Testis (tissue), 3 donors: ENCODE results near the gene RBM4. TPM values are rescaled to one million over a fixed set of nuclear protein-coding genes. Genes with fewer than 3 reads are reported as not detected.

ENCODE experiments used
- DNase-seq: peaks from one replicate; pipeline ENCODE4 v3.0.0-alpha.2; 2019
- H3K27ac ChIP-seq, 2 donors: fragments of 200-600 bp; sonication (generic); one replicate each; pipeline ENCODE4 v1.5.1; 2019
- H3K27me3 ChIP-seq: fragments of 200-600 bp; sonication (generic); one replicate; pipeline ENCODE4 v1.5.1; 2019
- H3K36me3 ChIP-seq: fragments of 200-600 bp; sonication (generic); one replicate; pipeline ENCODE4 v1.5.1; 2017; ENCODE audit warnings: low read depth; ENCODE audit errors: missing control alignments
- H3K4me1 ChIP-seq: fragments of 200-600 bp; sonication (generic); one replicate; pipeline ENCODE4 v1.5.1; 2019
- H3K4me3 ChIP-seq, 2 donors: fragments of 200-600 bp; sonication (generic); one replicate each; pipeline ENCODE4 v1.5.1; 2017 to 2019
- H3K9me3 ChIP-seq: fragments of 200-600 bp; sonication (generic); one replicate; pipeline ENCODE4 v1.5.1; 2017
- CTCF ChIP-seq, 3 experiments: fragments of 450-650 bp in 2 of 3; fragments of 200-600 bp in 1 of 3; sonication (generic) in 1 of 3; IDR thresholded peaks; one replicate each; pipeline ENCODE4 v1.5.1; 2016 to 2019; ENCODE audit warnings: antibody characterized with exemption in 3 of 3, mild to moderate bottlenecking in 2 of 3, moderate library complexity in 1 of 3
- POLR2A ChIP-seq: fragments of 450-650 bp; IDR thresholded peaks from one replicate; pipeline ENCODE4 v1.6.1; 2017; ENCODE audit warnings: antibody characterized with exemption, mild to moderate bottlenecking, moderate library complexity
- WGBS, 2 donors: methylation state at CpG; one replicate each; pipeline ENCODE4 v1.1.5; 2018; 5-methylcytosine and 5-hydroxymethylcytosine counted together
- intact Hi-C: fragments of 100-400 bp; cut with DNase I; formaldehyde crosslinking; loops from one replicate; pipeline ENCODE4 v1.15.1; 2023; ENCODE audit warnings: low total_unique reads
- polyA plus RNA-seq: library from polyadenylated mRNA; stranded (reverse); fragments of 350-450 nt; fragmentation: Illumina TruSeq; extraction: RNeasy Lipid Tissue Mini Kit (QIAGEN cat#74804); gene quantifications from one replicate; pipeline ENCODE4 v1.2.3, GENCODE V29; 2014; ENCODE audit warnings: low read depth, low replicate concordance; ENCODE audit not compliant: insufficient read depth
- total RNA-seq, 2 donors: library from RNA; depleted of rRNA; stranded (reverse); fragments of >200 nt; gene quantifications; one replicate each; pipeline ENCODE4 v1.2.3, GENCODE V29; 2016

RBM4 gene
- total and polyA plus RNA-seq, 3 donors from 2014 or later: 95.2 to 137 (median 123) TPM

GRCh38 chr11:66649903-66650302, 11.4 kb downstream of the RBM4 start:
- H3K4me3 ChIP-seq: no peak overlapping the region
- 82 to 88% methylated on average over 5 of the region's 5 CpGs for WGBS, 2 donors
- TF ChIP-seq POLR2A (no peak), CTCF (IDR thresholded peaks at IDR 0.05) (no peak)
- H3K9me3 ChIP-seq: no peaks in the 10 kb centered on the region
- H3K27me3 ChIP-seq: no peaks in the 10 kb centered on the region
- intact Hi-C loops: no loop called here
- DNase-seq: no peak
- peaks cover 13% of the 10 kb centered on the region for H3K4me1 ChIP-seq
- no peaks in the 10 kb centered on the region for H3K36me3 ChIP-seq
- H3K27ac ChIP-seq: no peak overlapping the region

GRCh38 chr11:66651016-66651415, 12.5 kb downstream of the RBM4 start:
- Histone ChIP-seq H3K36me3 (no peaks in the 10 kb centered on the region), H3K4me3 (no peak overlapping the region), H3K27ac (no peak overlapping the region), H3K9me3 (no peaks in the 10 kb centered on the region), H3K27me3 (no peaks in the 10 kb centered on the region), H3K4me1 (peaks cover 4% of the 10 kb centered on the region)
- intact Hi-C loops: no loop called here
- DNase-seq: no peak
- 92 to 94% methylated on average over 2 of the region's 2 CpGs for WGBS, 2 donors
- TF ChIP-seq POLR2A: no peak
- no peak for TF ChIP-seq CTCF (IDR thresholded peaks at IDR 0.05)

GRCh38 chr11:66652651-66653050, 14.1 kb downstream of the RBM4 start:
- 86 to 91% methylated on average over 7 of the region's 7 CpGs for WGBS, 2 donors
- Histone ChIP-seq H3K9me3 (no peaks in the 10 kb centered on the region), H3K4me1 (no peaks in the 10 kb centered on the region), H3K27me3 (no peaks in the 10 kb centered on the region), H3K27ac (no peak overlapping the region), H3K36me3 (no peaks in the 10 kb centered on the region), H3K4me3 (no peak overlapping the region)
- intact Hi-C loops: no loop called here
- TF ChIP-seq POLR2A: no peak
- TF ChIP-seq CTCF (IDR thresholded peaks at IDR 0.05): no peak
- DNase-seq: no peak

- H3K36me3 ChIP-seq: no peaks in the 10 kb centered on the region
- no peaks in the 10 kb centered on the region for H3K27me3 ChIP-seq
- whole genome bisulfite sequencing, 2 donors: 87 to 96% methylated on average over 6 of the region's 6 CpGs
- no peak for DNase-seq
- H3K4me1 ChIP-seq: no peaks in the 10 kb centered on the region
- H3K27ac ChIP-seq: no peak overlapping the region
- H3K9me3 ChIP-seq: no peaks in the 10 kb centered on the region
- intact Hi-C loops: no loop called here
- no peak for TF ChIP-seq POLR2A
- no peak for TF ChIP-seq CTCF (IDR thresholded peaks at IDR 0.05)
- no peak overlapping the region for H3K4me3 ChIP-seq
Measured at GRCh38 chr11:66653123-66653522, 14.6 kb downstream of the RBM4 start.

- intact Hi-C loops: no loop called here
- DNase-seq: no peak
Measured at GRCh38 chr11:66659763-66660162, 21.3 kb downstream of the RBM4 start.

More at GRCh38 chr11:66659763-66660162, 21.3 kb downstream of the RBM4 start:
- WGBS, 2 donors: 49 to 57% methylated on average over 2 of the region's 2 CpGs
- TF ChIP-seq CTCF (IDR thresholded peaks at IDR 0.05) (no peak), POLR2A (no peak)
- Histone ChIP-seq H3K36me3 (no peaks in the 10 kb centered on the region), H3K4me3 (no peak overlapping the region), H3K9me3 (no peaks in the 10 kb centered on the region), H3K27ac (no peak overlapping the region), H3K4me1 (no peaks in the 10 kb centered on the region), H3K27me3 (no peaks in the 10 kb centered on the region)
